ENCODE data around the gene PTMS. TPM values are rescaled to one million over a fixed set of nuclear protein-coding genes. Genes with fewer than 3 reads are reported as not detected.

Gene PTMS
- total RNA-seq, 1 experiment from 2014 or later, result 196 TPM

DNA sequence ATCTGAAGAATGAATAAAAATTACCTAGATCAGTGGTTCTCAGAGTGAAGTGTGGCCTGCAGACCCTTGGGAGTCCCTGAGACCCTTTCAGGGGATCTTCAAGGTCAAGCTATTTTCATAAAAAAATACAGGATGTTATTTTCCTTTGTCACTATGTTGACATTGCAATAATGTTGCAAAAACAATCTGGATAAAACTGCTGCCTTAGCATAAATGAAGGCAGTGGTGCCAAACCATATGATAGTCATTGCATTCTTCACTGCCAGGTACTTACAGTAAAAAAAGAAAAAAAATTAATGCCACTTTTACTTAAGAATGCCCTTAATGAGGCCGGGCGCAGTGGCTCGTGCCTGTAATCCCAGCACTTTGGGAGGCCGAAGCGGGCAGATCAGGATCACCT lies 21.1 kb downstream of the PTMS start:
- no peak for DNase-seq (ENCODE audit: low read depth)

DNA sequence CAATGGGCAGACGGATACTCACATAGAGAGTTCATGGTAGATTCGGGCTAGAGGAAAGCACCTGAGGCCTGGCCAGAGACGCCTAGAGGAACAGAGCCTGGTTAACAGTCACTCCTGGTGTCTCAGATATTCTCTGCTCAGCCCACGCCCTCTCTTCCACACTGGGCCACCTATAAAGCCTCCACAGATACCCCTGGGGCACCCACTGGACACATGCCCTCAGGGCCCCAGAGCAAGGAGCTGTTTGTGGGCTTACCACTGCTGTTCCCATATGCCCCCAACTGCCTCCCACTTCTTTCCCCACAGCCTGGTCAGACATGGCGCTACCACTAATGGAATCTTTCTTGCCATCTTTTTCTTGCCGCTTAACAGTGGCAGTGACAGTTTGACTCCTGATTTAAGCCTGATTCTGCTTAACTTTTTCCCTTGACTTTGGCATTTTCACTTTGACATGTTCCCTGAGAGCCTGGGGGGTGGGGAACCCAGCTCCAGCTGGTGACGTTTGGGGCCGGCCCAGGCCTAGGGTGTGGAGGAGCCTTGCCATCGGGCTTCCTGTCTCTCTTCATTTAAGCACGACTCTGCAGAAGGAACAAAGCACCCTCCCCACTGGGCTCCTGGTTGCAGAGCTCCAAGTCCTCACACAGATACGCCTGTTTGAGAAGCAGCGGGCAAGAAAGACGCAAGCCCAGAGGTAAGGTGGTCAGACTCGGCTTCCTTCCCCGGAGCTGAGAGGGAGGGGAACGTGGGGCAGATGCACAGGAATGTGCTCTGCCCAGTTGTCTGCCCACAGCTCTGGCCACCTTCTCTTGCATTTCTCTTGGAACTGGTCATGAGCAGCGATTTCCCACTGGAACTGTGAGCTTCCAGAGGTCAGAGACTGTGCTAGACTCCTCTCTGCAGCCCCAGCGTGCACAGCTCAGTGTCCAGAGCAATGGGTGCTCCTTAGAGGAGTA lies 23.1 kb downstream of the PTMS start, which contains the start of gene CD4:
Gene CD4 (plus strand): TSS at position 557 of the 953 bp plus-strand sequence. CDS start 10,611 bp downstream, outside the sequence.
- DNase-seq (ENCODE audit: low read depth), result no peak

DNA sequence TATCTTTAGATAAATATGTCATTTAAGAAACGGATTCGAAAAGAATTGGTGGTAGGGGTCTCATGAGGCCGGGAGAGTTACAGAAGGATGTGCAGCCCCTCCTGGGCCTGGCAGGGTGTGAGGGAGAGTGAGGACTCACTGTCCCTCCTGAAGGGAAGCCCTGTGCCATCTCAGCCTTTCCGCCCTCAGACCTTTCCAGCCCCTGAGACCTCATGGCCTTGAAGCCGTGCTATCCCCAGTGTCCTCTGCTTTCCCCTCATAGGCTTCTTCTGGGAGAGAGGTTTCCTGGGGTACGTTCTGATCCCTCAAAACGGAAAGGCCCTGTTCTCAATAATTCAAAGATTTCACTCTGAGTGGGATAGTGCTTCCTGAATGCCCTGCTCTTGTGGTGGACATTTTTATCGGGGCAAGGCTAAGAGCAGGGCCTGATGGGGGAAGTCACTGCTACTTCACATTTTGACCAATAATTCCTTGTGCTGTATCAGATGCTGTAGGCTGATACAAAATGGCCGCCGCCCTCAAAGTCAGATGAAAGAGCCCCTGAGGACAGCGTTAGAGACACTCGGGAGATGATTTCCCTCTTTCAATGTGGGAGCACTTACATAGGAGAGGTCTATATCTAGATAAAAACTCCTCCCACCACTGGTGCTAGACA lies 24.5 kb downstream of the PTMS start:
- no peak for DNase-seq (ENCODE audit: low read depth)

DNA sequence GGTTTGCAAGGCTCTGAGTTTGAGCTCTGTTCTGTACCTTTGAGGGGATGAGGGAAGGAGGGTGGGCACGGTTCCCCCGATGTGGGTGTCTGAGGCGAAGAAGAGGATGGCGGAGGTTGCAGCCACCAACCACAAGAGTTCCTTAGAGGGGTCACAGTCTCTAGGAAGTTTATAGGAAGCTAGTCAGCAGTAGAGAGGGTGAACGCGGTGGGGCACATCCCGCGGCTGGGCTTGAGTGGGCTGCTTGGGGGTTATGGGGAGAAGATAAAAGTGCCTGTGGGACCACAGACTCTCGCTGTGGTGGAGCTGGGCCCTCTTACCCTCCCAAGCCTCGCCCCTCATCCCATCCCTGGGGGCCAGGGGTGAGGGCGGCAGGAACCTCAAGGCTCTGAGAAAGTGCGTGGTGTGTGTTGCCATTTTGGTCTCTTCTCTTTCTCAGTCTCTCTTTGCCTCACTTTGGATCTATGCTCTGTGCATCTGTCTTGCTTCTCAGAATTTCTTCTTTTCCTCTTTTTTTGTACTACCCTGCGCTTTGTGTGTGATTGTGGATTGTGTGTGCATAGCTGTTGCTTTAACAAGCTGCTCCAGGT lies 25.9 kb downstream of the PTMS start:
- DNase-seq (ENCODE audit: low read depth), result no peak

DNA sequence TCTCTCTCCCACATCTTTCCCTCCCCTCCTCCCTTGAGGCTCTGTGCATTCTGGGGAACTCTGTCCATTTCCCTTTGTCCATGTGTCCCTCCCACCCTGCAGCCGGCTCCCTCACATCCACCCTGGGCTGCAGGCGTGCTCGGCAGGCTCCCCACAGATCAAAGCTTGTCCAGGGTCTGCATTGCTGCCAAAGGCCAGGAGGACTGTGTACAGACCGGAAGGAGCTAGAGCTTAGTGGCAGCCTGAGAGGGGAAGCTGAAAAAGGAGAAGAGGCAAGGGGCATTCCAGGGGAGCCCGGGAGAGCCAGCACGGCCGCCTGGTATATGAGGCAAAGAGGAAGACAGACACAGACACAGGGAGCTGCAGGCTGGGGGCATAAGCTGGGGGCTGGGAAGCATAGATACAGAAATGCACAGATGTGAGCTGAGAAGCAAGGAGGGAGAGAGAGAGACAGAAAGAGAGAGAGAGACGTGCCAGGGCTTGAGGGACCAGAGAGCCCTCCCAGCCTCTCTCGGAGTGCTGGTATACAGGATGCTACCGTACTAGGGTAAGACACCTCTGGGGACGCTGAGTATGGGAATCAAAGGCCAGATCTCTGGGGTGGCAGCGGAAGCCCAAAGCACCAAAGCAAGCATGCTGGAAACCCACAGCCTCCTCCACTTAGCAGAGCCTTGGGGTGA lies 26.5 kb downstream of the PTMS start:
- no peak for DNase-seq (ENCODE audit: low read depth)

DNA sequence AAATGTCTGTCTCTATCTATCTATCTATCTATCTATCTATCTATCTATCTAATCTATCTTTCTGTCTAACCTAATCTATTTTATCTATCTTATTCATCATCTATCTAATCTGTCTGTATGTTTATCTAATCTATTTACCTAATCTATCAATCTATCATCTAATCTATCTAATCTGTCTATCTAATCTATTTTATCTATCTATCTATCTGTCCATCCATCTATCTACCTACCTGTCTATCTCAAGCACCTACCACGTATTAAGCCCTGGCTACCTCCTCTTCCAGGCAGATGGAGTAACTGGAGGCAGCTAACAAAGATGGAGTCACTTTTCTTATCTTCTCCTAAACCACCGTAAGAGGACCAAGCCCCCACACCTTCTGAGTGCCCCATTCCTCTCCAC lies 28.9 kb downstream of the PTMS start:
- DNase-seq (ENCODE audit: low read depth), result no peak

DNA sequence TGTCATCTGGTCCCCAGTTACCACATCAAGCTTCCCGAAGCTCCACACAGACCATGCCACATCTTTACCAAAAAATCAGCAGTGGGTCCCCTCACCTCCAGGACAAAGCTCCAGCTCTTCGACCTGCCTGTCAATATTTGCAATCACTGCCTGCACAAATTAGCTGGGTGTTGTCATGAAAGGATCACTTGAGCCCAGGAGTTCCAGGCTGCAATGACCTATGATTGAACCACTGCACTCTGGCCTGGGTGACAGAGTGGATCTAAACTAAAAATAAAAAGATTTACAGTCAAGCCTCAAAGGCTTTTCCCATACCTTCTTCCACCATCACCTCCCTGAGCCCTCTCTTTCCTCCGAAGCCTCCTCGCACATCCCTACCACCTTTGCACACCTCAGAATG lies 30.4 kb downstream of the PTMS start:
- DNase-seq (ENCODE audit: low read depth), result no peak

DNA sequence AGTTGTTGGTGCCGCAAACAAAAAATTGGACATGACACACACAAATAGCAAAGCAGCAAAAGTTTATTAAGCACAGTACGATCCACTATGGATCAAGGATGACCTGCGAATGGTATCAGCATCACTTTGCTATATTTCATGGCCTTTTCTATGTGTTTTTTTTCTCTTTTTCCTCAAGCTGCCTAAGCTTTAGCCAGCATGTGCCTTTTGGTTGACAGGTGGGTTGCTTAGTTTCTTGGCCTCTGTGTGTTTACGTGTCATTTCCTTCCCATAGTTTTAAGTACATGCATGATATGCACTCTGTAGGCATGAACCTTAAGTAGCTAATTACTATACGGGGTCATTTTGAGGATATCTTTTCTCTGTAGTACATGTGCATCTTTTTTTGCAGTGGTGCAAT lies 33.0 kb downstream of the PTMS start:
- no peak for DNase-seq (ENCODE audit: low read depth)

DNA sequence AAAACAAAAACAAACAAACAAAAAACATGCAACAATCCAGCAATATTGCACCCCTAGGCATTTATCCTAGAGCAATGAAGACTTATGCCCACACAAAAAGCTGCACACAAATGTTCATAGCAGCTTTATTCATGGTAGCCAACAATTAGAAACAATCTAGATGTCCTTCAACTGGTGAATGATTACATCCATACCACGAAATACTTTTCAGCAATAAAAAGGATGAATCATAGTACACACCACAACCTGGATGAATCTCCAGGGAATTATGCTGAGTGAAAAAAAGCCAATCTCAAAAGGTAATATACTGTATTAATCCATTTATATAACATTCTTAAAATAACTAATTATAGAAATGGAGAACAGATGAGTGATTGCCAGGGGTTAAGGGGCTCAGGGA lies 41.0 kb downstream of the PTMS start:
- DNase-seq (ENCODE audit: low read depth), result no peak

DNA sequence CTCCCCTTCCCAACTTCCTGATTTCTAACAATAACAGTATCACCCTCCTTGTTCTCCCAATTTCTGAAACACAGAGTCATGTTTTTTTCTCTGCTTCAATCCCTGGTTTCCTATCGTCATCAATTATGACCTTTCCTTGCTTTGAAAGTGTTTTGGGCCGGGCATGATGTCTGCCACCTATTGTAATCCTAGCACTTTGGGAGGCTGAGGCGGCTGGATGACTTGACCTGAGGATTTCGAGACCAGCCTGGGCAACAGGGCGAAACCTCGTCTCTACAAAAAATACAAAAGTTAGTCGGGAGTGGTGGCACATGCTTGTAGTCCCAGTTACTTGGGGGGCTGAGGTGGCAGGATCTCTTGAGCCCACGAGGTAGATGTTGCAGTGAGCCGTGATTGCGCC lies 42.9 kb downstream of the PTMS start:
- no peak for DNase-seq (ENCODE audit: low read depth)

DNA sequence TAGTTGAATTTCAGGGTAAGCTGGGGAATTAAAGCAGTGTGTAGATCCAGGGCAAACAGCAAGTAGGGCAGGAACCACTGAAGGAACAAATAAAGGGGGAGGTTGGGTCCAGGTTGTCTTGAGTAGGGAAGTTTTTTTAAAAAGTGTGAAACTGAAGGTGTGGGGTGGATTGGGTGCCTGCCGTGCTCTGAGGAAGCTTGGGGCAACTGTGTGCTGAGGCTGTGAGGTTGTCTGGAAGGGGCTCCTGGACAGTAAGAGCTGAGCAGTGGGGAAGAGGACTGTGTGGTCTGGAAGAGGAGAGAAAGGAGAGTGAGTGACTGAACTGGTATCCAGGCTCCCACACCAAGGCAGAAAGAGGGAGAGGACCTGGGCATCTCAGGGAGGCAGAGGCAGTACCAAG lies 44.6 kb downstream of the PTMS start:
- DNase-seq (ENCODE audit: low read depth), result no peak

DNA sequence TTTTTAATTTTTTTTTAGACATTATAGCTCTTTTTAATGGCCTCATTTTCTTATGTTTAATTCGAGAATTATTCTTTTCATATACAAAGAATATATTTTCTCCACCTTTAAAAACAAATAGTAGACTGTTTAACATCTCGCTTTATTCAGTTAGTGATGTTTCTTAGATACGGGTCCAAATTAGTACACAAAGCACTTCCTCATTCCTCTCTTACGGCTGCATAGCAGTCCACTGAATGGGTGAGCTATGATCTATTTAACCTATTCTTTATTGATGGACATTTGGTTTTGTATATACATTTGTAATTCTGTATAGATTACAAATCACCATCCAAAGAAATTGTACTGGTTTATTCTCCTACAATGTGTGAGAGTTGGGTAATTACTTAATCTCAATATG lies 47.2 kb downstream of the PTMS start:
- no peak for DNase-seq (ENCODE audit: low read depth)

DNA sequence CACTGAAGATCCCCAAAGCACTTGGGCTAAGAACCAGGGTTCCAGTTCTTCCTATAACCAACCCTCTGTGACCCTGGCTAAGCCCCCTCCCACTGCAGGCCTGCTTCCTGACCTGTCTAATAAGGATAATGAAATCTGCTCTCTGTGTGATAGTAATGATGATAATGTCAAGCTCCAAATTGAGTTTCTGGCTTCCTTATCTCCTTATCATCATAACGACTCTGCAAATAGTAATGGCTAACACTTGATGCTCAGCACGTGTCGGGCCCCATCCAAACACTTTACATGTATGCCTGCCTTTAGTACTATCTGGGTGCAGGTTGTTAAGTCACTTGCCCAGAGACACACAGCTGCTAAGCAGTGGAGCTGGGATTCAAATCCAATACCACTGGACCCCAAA lies 50.4 kb downstream of the PTMS start:
- no peak for DNase-seq (ENCODE audit: low read depth)

DNA sequence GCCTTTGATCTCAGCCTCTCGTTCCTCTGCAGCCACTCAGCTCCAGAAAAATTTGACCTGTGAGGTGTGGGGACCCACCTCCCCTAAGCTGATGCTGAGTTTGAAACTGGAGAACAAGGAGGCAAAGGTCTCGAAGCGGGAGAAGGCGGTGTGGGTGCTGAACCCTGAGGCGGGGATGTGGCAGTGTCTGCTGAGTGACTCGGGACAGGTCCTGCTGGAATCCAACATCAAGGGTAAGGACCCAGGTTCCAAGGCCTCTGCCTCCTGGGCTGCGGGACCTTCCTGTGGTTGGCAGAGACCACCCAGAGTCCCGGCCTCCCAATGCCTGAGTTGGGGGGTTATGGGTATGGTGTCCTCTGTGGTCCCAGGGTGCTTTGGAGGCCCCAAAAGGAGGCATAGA lies 50.9 kb downstream of the PTMS start:
- DNase-seq (ENCODE audit: low read depth), result no peak

DNA sequence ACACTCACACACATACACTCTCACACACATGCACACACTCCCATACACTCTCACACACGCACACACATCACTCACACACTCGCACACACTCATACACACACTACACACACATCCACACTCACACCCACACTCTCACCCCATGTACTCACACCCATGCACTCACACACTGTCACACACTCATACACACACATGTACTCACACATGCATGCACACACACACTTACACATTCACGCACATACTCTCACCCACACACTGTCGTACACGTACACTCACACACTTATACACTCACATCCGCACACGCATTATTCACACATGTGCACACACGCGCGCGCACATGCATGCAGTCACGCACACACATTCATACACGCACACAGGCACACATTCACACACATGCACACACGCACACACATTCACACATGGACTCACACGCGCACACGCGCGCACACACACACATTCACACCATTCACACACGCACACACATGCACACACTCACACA lies 51.5 kb downstream of the PTMS start:
- DNase-seq (ENCODE audit: low read depth), result no peak

DNA sequence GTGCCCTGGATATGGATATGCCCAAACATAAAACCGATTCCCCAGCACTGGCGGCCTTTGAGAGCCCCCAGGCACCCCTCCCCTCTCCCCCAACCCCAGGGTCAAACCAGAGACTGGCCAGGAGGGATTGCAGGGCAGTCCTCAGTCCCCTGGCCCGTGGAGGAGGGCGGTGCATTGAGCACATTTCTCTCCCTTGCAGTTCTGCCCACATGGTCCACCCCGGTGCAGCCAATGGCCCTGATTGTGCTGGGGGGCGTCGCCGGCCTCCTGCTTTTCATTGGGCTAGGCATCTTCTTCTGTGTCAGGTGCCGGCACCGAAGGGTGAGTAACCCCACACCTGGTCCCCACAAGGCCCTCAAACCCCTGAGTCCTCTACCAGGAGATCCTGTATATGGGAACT lies 52.1 kb downstream of the PTMS start:
- no peak for DNase-seq (ENCODE audit: low read depth)

DNA sequence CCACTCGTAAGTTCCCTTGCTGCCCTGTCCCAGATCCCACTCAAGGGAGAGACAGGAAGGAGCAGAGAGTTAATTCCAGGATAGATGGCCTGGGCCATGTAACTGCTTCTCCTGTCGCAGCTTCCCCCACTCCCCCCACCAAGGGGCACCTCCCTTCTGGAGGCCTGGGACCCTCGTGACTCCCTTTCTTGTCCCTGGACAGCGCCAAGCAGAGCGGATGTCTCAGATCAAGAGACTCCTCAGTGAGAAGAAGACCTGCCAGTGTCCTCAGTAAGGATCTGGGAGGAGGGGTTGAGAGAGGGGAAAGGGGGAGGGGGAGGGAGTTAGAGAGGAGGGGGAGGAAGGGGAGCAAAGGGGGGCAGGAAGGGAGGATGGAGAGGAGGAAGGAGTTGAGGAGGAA lies 52.5 kb downstream of the PTMS start:
- DNase-seq (ENCODE audit: low read depth), result no peak

DNA sequence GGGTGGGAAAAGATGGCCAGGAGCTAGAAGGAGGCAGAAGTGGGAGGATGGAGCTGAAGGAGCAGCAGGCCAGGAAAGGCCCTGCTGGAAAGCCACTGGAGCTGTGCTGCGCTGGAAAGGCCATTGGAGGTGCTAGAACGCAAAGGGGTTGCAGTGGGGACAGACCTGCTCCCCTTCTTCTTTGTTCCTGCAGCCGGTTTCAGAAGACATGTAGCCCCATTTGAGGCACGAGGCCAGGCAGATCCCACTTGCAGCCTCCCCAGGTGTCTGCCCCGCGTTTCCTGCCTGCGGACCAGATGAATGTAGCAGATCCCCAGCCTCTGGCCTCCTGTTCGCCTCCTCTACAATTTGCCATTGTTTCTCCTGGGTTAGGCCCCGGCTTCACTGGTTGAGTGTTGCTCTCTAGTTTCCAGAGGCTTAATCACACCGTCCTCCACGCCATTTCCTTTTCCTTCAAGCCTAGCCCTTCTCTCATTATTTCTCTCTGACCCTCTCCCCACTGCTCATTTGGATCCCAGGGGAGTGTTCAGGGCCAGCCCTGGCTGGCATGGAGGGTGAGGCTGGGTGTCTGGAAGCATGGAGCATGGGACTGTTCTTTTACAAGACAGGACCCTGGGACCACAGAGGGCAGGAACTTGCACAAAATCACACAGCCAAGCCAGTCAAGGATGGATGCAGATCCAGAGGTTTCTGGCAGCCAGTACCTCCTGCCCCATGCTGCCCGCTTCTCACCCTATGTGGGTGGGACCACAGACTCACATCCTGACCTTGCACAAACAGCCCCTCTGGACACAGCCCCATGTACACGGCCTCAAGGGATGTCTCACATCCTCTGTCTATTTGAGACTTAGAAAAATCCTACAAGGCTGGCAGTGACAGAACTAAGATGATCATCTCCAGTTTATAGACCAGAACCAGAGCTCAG lies 53.2 kb downstream of the PTMS start:
- peak; percentile 23 for DNase-seq (ENCODE audit: low read depth)

DNA sequence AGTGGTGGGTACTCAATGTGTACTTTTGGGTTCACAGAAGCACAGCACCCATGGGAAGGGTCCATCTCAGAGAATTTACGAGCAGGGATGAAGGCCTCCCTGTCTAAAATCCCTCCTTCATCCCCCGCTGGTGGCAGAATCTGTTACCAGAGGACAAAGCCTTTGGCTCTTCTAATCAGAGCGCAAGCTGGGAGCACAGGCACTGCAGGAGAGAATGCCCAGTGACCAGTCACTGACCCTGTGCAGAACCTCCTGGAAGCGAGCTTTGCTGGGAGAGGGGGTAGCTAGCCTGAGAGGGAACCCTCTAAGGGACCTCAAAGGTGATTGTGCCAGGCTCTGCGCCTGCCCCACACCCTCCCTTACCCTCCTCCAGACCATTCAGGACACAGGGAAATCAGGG lies 54.0 kb downstream of the PTMS start:
- peak; percentile 1 for DNase-seq (ENCODE audit: low read depth)
